Measurements from ENCODE around the gene HECW1. TPM values are rescaled to one million over a fixed set of nuclear protein-coding genes. Genes with fewer than 3 reads are reported as not detected.

HECW1 gene
- total and polyA plus RNA-seq, 4 donors, result 0.05 TPM; not detected in 3

- no peaks in the 10 kb centered on the region for H3K27me3 ChIP-seq (ENCODE audit: control insufficient read depth in 4 of 4, insufficient read depth in 4 of 4, low read length in 3 of 4)
- TF ChIP-seq FOXA2 (IDR thresholded peaks at IDR 0.05) (no peak), JUND (IDR thresholded peaks at IDR 0.05) (no peak), HNF4A (conservative IDR thresholded peaks at IDR 0.05) (no peak), RXRA (IDR thresholded peaks at IDR 0.05) (no peak), NR2F2 (IDR thresholded peaks at IDR 0.05) (no peak), ZBTB33 (IDR thresholded peaks at IDR 0.05) (no peak), EGR1 (IDR thresholded peaks at IDR 0.05; ENCODE audit: low read depth in 2 of 2) (no peak), GABPA (IDR thresholded peaks at IDR 0.05 in 1 of 2, conservative IDR thresholded peaks at IDR 0.05 in 1 of 2) (no peak), ATF3 (IDR thresholded peaks at IDR 0.05) (no peak), MAX (IDR thresholded peaks at IDR 0.05) (no peak), FOXA1 (IDR thresholded peaks at IDR 0.05) (no peak), HNF4G (IDR thresholded peaks at IDR 0.05) (no peak)
- TF ChIP-seq, protein P1, sequence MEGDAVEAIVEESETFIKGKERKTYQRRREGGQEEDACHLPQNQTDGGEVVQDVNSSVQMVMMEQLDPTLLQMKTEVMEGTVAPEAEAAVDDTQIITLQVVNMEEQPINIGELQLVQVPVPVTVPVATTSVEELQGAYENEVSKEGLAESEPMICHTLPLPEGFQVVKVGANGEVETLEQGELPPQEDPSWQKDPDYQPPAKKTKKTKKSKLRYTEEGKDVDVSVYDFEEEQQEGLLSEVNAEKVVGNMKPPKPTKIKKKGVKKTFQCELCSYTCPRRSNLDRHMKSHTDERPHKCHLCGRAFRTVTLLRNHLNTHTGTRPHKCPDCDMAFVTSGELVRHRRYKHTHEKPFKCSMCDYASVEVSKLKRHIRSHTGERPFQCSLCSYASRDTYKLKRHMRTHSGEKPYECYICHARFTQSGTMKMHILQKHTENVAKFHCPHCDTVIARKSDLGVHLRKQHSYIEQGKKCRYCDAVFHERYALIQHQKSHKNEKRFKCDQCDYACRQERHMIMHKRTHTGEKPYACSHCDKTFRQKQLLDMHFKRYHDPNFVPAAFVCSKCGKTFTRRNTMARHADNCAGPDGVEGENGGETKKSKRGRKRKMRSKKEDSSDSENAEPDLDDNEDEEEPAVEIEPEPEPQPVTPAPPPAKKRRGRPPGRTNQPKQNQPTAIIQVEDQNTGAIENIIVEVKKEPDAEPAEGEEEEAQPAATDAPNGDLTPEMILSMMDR (IDR thresholded peaks at IDR 0.05; ENCODE audit: low read depth, low read length, missing input control), result no peak
- H3K4me1 ChIP-seq (ENCODE audit: control insufficient read depth in 4 of 4, insufficient read depth in 4 of 4, low read length in 3 of 4), result peaks cover 0 to 6% (median 2%) of the 10 kb centered on the region in 4 donors
- H3K27ac ChIP-seq (ENCODE audit: low read depth in 1 of 2, low read length in 2 of 2), result no peak overlapping the region
- no peak overlapping the region for H3K4me3 ChIP-seq (ENCODE audit: low read depth in 1 of 3, low read length in 3 of 3)
- no peak overlapping the region for H3K9ac ChIP-seq (ENCODE audit: low read depth in 1 of 2, low read length in 2 of 2)
- no peaks in the 10 kb centered on the region for H3K9me3 ChIP-seq (ENCODE audit: control insufficient read depth in 4 of 4, low read length in 3 of 4)
- 86% methylated on average over 7 of the region's 7 CpGs for WGBS
- H3K36me3 ChIP-seq (ENCODE audit: control insufficient read depth in 4 of 4, insufficient read depth in 3 of 4, low read depth in 1 of 4, low read length in 3 of 4), result no peaks in the 10 kb centered on the region
- no peak for DNase-seq (ENCODE audit: low spot score)
Measured at GRCh38 chr7:43557831-43558495, 445.5 kb downstream of the HECW1 start.

GRCh38 chr7:43559171-43559945 is 446.9 kb downstream of the HECW1 start:
- Histone ChIP-seq H3K9ac (ENCODE audit: low read depth in 1 of 2, low read length in 2 of 2) (no peak overlapping the region), H3K4me1 (ENCODE audit: control insufficient read depth in 4 of 4, insufficient read depth in 4 of 4, low read length in 3 of 4) (peaks cover 0 to 6% (median 2%) of the 10 kb centered on the region in 4 donors), H3K27ac (ENCODE audit: low read depth in 1 of 2, low read length in 2 of 2) (no peak overlapping the region), H3K36me3 (ENCODE audit: control insufficient read depth in 4 of 4, insufficient read depth in 3 of 4, low read depth in 1 of 4, low read length in 3 of 4) (no peaks in the 10 kb centered on the region), H3K4me3 (ENCODE audit: low read depth in 1 of 3, low read length in 3 of 3) (no peak overlapping the region), H3K9me3 (ENCODE audit: control insufficient read depth in 4 of 4, low read length in 3 of 4) (no peaks in the 10 kb centered on the region), H3K27me3 (ENCODE audit: control insufficient read depth in 4 of 4, insufficient read depth in 4 of 4, low read length in 3 of 4) (no peaks in the 10 kb centered on the region)
- WGBS, result 95% methylated on average over 14 of the region's 14 CpGs
- no peak for DNase-seq (ENCODE audit: low spot score)
- no peak for TF ChIP-seq ATF3 (IDR thresholded peaks at IDR 0.05)
- TF ChIP-seq EGR1 (IDR thresholded peaks at IDR 0.05; ENCODE audit: low read depth in 2 of 2), result no peak
- no peak for TF ChIP-seq SP1 (IDR thresholded peaks at IDR 0.05)
- no peak for TF ChIP-seq RAD21 (IDR thresholded peaks at IDR 0.05)
